Measurements from ENCODE around the gene STOX1. TPM values are rescaled to one million over a fixed set of nuclear protein-coding genes. Genes with fewer than 3 reads are reported as not detected.

Gene STOX1
- total and polyA plus RNA-seq, 2 of the 13 experiments (the other 11 are each of a cell fraction or from before 2014, with no cell fraction given) = 2.5 to 6.0 TPM

DNA sequence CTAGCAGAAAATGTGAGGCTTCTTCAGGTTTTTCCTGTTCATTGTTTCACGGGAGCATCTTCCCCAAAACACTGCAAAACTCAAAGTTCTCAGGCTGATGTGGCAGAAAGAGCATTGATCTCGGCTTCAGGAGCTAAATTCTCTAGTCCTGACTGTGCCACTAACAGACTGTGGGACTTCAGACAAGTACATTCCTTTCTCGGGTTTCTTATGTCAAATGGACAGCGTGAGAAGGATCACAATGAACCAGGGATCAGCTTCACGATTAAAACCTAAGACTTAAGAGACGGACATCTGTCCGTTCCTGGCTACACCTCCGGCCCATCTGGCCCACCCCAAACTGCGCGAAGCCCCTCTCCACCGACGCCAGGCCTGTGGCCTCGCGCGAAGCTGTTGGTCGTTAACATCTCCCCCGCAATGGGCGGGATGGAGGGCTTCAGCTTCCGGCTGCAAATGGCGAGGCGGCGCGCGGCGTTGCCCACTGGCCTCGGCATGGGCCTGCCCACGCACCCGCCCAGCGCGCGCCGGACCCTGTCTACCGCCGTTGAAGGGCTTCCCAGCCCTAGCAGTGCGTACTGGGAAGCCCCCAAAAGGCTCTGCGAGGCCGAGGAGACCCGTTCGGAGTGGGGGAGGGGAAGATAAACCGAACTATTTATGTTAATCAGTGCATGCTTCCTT lies 73.2 kb downstream of the STOX1 start (continued):
- TF ChIP-seq, protein P1, sequence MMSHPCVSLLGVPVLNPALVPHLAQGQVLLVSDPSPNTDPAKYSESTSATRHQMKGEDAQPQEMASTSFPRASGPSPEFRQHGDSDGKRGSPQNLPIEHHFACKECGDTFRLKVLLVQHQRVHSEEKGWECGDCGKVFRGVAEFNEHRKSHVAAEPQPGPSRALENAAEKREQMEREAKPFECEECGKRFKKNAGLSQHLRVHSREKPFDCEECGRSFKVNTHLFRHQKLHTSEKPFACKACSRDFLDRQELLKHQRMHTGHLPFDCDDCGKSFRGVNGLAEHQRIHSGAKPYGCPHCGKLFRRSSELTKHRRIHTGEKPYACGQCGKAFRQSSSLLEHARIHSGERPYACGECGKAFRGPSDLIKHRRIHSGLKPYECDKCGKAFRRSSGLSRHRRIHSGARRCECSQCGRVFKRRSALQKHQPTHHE (CRISPR knock-in tag; IDR thresholded peaks at IDR 0.05; ENCODE audit: borderline replicate concordance) = no peak; the same call in 1 of the 2 replicates
- TF ChIP-seq PHF8 (CRISPR knock-in tag; IDR thresholded peaks at IDR 0.05) (peak; percentile 94), ZNF496 (CRISPR knock-in tag; IDR thresholded peaks at IDR 0.05; ENCODE audit: insufficient replicate concordance) (no peak), SOX5 (CRISPR knock-in tag; IDR thresholded peaks at IDR 0.05; ENCODE audit: borderline replicate concordance) (peak; percentile 41; the same call in 1 of the 2 replicates), NR2C2 (CRISPR knock-in tag; IDR thresholded peaks at IDR 0.05; ENCODE audit: borderline replicate concordance) (no peak; the same call in 1 of the 2 replicates), FOXM1 (CRISPR knock-in tag; IDR thresholded peaks at IDR 0.05) (no peak), ZNF451 (CRISPR knock-in tag; IDR thresholded peaks at IDR 0.05) (peak; percentile 26; the same call in 1 of the 2 replicates), ZNF546 (CRISPR knock-in tag; conservative IDR thresholded peaks at IDR 0.05) (no peak; the same call in 1 of the 2 replicates), CEBPB (IDR thresholded peaks at IDR 0.05; ENCODE audit: borderline replicate concordance, low read depth, low read length) (no peak), WIZ (CRISPR knock-in tag; IDR thresholded peaks at IDR 0.05) (no peak; the same call in 1 of the 2 replicates), CHD4 (IDR thresholded peaks at IDR 0.05; ENCODE audit: borderline replicate concordance, low read length) (no peak)
- TF ChIP-seq, protein P2, sequence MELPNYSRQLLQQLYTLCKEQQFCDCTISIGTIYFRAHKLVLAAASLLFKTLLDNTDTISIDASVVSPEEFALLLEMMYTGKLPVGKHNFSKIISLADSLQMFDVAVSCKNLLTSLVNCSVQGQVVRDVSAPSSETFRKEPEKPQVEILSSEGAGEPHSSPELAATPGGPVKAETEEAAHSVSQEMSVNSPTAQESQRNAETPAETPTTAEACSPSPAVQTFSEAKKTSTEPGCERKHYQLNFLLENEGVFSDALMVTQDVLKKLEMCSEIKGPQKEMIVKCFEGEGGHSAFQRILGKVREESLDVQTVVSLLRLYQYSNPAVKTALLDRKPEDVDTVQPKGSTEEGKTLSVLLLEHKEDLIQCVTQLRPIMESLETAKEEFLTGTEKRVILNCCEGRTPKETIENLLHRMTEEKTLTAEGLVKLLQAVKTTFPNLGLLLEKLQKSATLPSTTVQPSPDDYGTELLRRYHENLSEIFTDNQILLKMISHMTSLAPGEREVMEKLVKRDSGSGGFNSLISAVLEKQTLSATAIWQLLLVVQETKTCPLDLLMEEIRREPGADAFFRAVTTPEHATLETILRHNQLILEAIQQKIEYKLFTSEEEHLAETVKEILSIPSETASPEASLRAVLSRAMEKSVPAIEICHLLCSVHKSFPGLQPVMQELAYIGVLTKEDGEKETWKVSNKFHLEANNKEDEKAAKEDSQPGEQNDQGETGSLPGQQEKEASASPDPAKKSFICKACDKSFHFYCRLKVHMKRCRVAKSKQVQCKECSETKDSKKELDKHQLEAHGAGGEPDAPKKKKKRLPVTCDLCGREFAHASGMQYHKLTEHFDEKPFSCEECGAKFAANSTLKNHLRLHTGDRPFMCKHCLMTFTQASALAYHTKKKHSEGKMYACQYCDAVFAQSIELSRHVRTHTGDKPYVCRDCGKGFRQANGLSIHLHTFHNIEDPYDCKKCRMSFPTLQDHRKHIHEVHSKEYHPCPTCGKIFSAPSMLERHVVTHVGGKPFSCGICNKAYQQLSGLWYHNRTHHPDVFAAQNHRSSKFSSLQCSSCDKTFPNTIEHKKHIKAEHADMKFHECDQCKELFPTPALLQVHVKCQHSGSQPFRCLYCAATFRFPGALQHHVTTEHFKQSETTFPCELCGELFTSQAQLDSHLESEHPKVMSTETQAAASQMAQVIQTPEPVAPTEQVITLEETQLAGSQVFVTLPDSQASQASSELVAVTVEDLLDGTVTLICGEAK (IDR thresholded peaks at IDR 0.05) = no peak
- TF ChIP-seq, protein P2 (CRISPR knock-in tag; IDR thresholded peaks at IDR 0.05) = peak; percentile 75; the same call in 1 of the 2 replicates
- TF ChIP-seq, protein P3, sequence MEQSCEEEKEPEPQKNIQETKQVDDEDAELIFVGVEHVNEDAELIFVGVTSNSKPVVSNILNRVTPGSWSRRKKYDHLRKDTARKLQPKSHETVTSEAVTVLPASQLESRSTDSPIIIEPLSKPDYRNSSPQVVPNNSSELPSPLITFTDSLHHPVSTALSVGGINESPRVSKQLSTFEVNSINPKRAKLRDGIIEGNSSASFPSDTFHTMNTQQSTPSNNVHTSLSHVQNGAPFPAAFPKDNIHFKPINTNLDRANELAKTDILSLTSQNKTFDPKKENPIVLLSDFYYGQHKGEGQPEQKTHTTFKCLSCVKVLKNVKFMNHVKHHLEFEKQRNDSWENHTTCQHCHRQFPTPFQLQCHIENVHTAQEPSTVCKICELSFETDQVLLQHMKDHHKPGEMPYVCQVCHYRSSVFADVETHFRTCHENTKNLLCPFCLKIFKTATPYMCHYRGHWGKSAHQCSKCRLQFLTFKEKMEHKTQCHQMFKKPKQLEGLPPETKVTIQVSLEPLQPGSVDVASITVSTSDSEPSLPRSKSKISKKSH (CRISPR knock-in tag; IDR thresholded peaks at IDR 0.05; ENCODE audit: borderline replicate concordance) = 0 out of 2 replicates have a peak, but pooled peaks have one; percentile 36
- TF ChIP-seq, protein P4, sequence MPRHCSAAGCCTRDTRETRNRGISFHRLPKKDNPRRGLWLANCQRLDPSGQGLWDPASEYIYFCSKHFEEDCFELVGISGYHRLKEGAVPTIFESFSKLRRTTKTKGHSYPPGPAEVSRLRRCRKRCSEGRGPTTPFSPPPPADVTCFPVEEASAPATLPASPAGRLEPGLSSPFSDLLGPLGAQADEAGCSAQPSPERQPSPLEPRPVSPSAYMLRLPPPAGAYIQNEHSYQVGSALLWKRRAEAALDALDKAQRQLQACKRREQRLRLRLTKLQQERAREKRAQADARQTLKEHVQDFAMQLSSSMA (CRISPR knock-in tag; IDR thresholded peaks at IDR 0.05) = no peak
